Anterior cingulate cortex (tissue), 58 donors: ENCODE measurements around the gene AIMP1.
A peak's percentile ranks its signal among the peaks of the same experiment; 100 is the strongest.

ENCODE experiments used
- DNase-seq, 58 donors: peaks; one replicate each; lab custom pipeline; 2025; lab: John Stamatoyannopoulos, UW

The AIMP1 gene

GRCh38 chr4:106315968-106316772 lies at the start of gene AIMP1, which contains the start of gene TBCK:
Gene AIMP1 (plus strand): TSS chr4:106316550. CDS start chr4:106325010, 8,460 bp downstream.
Gene TBCK (minus strand): TSS chr4:106316209. CDS start chr4:106308960, 7,249 bp downstream.
- peak; percentile 67 to 97 (median 87) for DNase-seq

GRCh38 chr4:106268786-106269185 lies 47.6 kb upstream of the AIMP1 start:
- no peak for DNase-seq

GRCh38 chr4:106269711-106270110 lies 46.6 kb upstream of the AIMP1 start:
- no peak for DNase-seq

- DNase-seq = no peak
Measured at GRCh38 chr4:106270736-106271135, 45.6 kb upstream of the AIMP1 start.

GRCh38 chr4:106273831-106274230 lies 42.5 kb upstream of the AIMP1 start:
- DNase-seq = peak in 1 of 58 donors; percentile 14

GRCh38 chr4:106277140-106277675 lies 39.1 kb upstream of the AIMP1 start:
- DNase-seq = no peak

GRCh38 chr4:106284227-106284626 lies 32.1 kb upstream of the AIMP1 start:
- no peak for DNase-seq

GRCh38 chr4:106286611-106287010 lies 29.7 kb upstream of the AIMP1 start:
- no peak for DNase-seq

GRCh38 chr4:106287353-106287969 lies 28.9 kb upstream of the AIMP1 start:
- no peak for DNase-seq

- no peak for DNase-seq
Measured at GRCh38 chr4:106289737-106290136, 26.6 kb upstream of the AIMP1 start.

GRCh38 chr4:106291678-106292077 lies 24.7 kb upstream of the AIMP1 start:
- DNase-seq = no peak

GRCh38 chr4:106294062-106294461 lies 22.3 kb upstream of the AIMP1 start:
- no peak for DNase-seq

- DNase-seq = no peak
Measured at GRCh38 chr4:106297245-106298035, 18.9 kb upstream of the AIMP1 start.

- no peak for DNase-seq
Measured at GRCh38 chr4:106299977-106300376, 16.4 kb upstream of the AIMP1 start.

GRCh38 chr4:106301393-106302061 lies 14.8 kb upstream of the AIMP1 start:
- no peak for DNase-seq

- DNase-seq = no peak
Measured at GRCh38 chr4:106302062-106302438, 14.3 kb upstream of the AIMP1 start.

- DNase-seq = no peak
Measured at GRCh38 chr4:106303548-106304281, 12.6 kb upstream of the AIMP1 start.

GRCh38 chr4:106304632-106305031 lies 11.7 kb upstream of the AIMP1 start:
- no peak for DNase-seq

GRCh38 chr4:106305435-106306055 lies 10.8 kb upstream of the AIMP1 start:
- DNase-seq = no peak
